Hindlimb muscle (tissue), 1 donor: Measurements from ENCODE around the gene ZFPM1. TPM values are rescaled to one million over a fixed set of nuclear protein-coding genes. Genes with fewer than 3 reads are reported as not detected.
"Not testable (repeated sequence)": the region's sequence is repeated elsewhere in the genome, so short reads cannot be mapped to it uniquely, and the experiment has no call there.

Source experiments
- DNase-seq: peaks from one replicate; pipeline ENCODE4 v3.0.0-alpha.2; 2013
- polyA plus RNA-seq: library from polyadenylated mRNA; unstranded; fragments of 120-200 nt; gene quantifications from one replicate; pipeline ENCODE4 v1.2.1, GENCODE V29; 2013; ENCODE audit not compliant: insufficient read length

The ZFPM1 gene
- polyA plus RNA-seq, result 1.7 TPM

- DNase-seq, result no peak
These were observed at the start of gene ZFPM1 for GRCh38 chr16:88453217-88453531. ZFPM1 (plus strand) TSS chr16:88453280; CDS start chr16:88453639, 359 bp downstream.

GRCh38 chr16:88403794-88404581 is 49.1 kb upstream of the ZFPM1 start:
- no peak for DNase-seq

- no peak for DNase-seq
These were observed 48.3 kb upstream of the ZFPM1 start for GRCh38 chr16:88404769-88405168.

GRCh38 chr16:88405216-88406060 is 47.6 kb upstream of the ZFPM1 start:
- peak; percentile 90 for DNase-seq

GRCh38 chr16:88406096-88407041 is 46.7 kb upstream of the ZFPM1 start:
- peak; percentile 67 for DNase-seq

- no peak for DNase-seq
These were observed 46.0 kb upstream of the ZFPM1 start for GRCh38 chr16:88407042-88407420.

- DNase-seq, result no peak
These were observed 45.3 kb upstream of the ZFPM1 start for GRCh38 chr16:88407807-88408206.

GRCh38 chr16:88408561-88409142 is 44.4 kb upstream of the ZFPM1 start:
- DNase-seq, result no peak

- no peak for DNase-seq
These were observed 43.6 kb upstream of the ZFPM1 start for GRCh38 chr16:88409296-88410065.

GRCh38 chr16:88410297-88410968 is 42.6 kb upstream of the ZFPM1 start:
- DNase-seq, result not testable (repeated sequence)

- no peak for DNase-seq
These were observed 41.0 kb upstream of the ZFPM1 start for GRCh38 chr16:88411951-88412576.

GRCh38 chr16:88412766-88413165 is 40.3 kb upstream of the ZFPM1 start:
- DNase-seq, result no peak

GRCh38 chr16:88413231-88413630 is 39.8 kb upstream of the ZFPM1 start:
- DNase-seq, result no peak

GRCh38 chr16:88413631-88414030 is 39.4 kb upstream of the ZFPM1 start:
- DNase-seq, result no peak

GRCh38 chr16:88414521-88415380 is 38.3 kb upstream of the ZFPM1 start:
- DNase-seq, result no peak

GRCh38 chr16:88415381-88415705 is 37.7 kb upstream of the ZFPM1 start:
- DNase-seq, result no peak

GRCh38 chr16:88415713-88416323 is 37.3 kb upstream of the ZFPM1 start:
- DNase-seq, result no peak

- DNase-seq, result no peak
These were observed 36.4 kb upstream of the ZFPM1 start for GRCh38 chr16:88416686-88417085.
